SKM-1 treated with dmso at 0.1 percent for 144 hours (cell line): ENCODE data around the gene PSMG4.
"Not testable (repeated sequence)": the region's sequence is repeated elsewhere in the genome, so short reads cannot be mapped to it uniquely, and the experiment has no call there.

Source experiments
- DNase-seq: peaks from one replicate; lab custom pipeline; 2025; ENCODE audit not compliant: unreplicated experiment; lab: John Stamatoyannopoulos, UW

Gene PSMG4

DNA sequence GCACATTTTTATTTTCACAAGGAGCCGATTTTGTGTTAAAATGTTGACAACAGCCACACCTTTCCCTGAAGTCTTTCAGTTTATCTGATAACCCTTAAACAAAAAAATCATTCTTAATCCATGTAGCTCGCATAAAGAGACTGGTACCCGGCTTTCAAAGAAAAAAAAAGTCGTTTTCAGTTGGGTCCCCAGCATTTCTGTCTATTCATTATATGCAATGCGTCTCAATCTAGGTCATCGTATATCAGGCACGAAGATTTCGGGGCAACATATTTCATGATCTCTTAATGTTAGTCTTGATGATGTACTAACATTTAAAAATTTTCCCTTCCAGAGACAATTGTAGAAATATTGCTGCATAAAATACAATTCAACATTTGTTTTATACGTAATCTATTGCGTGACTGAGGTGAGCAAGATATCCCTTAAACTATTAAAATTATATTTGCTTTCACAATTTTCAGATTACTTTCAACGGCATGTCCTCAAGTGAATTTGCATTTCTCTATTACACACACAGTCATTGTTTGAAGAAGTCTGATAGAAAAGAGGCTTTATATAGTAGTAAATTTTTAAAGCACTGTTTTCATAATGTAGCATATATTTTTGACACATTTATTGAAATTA is 28.4 kb upstream of the PSMG4 start:
- no peak for DNase-seq

DNA sequence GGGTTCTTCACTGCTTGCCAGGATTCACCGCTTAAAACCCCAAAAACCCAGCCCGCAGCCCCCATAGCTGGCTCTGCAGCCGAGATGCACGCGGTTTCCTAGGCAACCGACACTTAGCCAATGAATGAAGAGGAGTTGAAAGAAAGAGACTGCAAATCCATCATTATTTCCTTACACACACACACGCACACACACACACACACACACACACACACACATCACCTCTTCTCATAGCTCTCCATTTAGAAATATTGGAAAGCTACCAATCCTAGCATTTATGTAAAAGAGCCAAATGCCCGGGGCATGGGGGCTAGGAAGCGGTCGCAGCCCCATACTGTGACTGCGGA is 27.9 kb upstream of the PSMG4 start:
- no peak for DNase-seq

DNA sequence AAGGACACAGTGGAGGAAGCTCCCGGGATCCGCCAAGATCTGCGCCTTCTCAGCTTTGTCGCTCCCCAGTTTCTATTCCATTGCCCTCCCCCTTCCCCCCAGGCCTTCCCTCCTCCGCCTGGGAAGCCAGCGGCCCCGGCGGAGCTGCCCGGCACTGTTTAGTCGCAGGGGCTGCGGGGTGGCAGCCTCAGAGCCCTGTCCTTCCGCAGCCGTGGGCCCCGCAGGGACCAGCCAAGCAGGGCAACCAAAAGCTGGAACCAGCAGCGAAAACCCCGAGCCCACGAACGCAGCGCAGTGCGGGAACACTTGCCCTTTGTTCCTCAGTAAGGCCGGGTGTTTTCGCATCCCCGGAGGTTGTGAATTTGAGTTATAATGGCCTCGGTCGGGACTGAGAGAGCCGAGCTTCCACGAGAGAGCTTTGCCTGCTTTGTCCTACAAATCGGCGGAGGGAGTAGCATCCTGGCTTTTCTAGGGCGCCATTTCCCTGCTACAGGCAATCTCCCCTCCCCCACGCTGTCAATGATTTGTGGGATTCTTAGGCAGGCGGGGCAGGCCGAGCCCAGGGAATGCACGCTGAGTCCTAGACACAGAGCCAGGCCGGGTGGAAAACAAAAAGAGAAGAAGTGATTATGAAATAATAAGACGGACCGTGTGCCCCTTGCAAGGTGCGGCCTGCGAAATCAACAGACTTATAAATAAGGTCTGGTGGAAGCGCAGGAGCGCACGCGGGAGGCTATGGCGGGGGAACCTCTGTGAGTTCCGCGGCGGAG is 27.3 kb upstream of the PSMG4 start:
- DNase-seq = no peak

DNA sequence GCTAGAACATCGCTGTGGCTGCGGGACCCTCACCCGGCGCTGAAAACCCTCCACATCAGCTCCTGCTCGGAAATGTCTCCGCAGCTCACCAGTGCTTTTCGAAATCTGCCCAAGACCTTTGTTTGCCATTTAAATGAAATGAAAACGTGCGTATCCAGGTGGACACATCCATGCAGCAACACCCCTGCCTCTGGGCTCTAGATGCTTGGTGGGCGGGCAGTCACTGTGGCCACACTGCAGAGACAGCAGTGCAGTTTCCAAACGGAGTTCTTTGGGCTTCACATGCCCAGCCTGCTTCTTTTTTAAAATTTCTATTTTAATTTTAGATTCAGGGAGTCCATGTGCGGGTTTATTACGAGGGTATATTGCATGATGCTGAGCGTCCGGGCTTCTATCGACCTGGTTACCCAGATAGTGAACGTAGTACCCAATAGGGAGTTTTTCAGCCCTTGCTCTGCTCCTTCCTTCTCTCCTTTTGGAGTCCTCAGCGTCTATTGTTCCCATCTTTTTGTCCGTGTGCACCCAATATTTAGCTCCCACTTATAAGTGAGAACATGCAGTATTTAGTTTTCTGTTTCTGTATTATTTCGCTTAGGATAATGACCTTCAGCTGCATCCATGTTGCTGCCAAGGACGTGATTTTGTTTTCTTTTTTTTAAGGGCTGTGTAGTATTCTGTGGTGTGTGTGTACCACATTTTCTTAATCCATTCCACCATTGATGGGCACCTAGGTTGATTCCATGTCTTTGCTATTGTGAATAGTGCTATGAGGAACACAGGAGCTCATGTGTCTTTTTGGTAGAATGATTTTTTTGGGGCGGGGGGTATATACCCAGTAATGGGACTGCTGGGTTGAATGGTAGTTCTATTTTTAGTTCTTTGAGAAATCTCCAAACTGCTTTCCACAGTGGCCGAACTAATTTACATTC is 26.5 kb upstream of the PSMG4 start:
- DNase-seq = no peak

DNA sequence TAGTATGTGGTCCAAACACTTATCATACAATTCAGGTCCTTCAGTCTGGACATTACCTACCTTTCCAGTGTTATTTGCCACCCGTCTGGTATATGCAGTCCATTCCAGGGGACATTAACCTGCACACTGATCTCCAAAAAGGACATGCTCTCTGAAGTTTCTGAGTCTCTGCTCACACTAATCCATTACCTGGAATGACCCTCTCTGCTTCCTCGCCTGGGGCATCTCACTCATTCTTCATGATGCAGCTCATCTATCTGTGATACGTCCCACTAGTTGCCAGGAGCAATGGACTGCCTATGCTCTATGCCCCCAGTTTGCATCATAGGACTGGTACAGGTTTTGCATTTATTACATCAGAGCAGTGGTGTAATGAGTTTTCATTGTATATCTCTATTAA is 25.4 kb upstream of the PSMG4 start:
- no peak for DNase-seq

DNA sequence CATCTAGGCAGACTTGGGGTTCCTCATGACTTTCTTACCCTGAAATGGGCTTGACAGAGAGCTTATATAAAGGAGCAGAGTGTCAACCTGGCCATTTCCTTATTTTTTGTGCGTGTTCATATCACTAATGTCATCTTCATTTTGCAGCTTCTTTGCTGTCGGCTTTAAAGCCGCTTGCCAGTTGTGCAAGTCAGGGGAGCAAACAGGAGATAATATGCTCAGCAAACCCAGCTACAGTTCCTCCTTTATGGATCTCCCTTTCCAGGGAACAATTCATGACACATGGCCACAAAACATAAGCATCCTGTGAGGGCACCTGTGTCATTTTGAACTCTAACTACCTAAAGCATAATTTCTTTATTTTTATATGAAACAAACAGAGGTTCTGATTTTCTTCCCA is 24.8 kb upstream of the PSMG4 start:
- no peak for DNase-seq

DNA sequence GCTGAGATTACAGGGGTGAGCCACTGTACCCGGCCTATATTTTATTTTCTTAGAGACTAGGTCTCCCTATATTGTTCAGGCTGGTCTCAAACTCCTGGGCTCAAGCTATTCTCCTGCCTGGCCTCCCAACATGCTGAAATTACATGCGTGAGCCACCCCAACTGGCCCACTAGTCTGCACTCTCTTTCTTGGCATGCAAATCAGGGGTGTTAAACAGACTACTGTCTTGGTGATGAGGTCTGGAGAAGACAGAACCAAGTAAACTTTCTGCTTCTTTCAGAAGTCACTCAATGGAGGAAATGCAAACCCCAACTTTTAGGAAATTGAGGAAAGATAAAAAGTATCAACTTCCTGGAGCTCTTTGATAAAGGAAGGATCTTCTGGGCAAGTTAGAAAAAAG is 23.3 kb upstream of the PSMG4 start:
- no peak for DNase-seq

DNA sequence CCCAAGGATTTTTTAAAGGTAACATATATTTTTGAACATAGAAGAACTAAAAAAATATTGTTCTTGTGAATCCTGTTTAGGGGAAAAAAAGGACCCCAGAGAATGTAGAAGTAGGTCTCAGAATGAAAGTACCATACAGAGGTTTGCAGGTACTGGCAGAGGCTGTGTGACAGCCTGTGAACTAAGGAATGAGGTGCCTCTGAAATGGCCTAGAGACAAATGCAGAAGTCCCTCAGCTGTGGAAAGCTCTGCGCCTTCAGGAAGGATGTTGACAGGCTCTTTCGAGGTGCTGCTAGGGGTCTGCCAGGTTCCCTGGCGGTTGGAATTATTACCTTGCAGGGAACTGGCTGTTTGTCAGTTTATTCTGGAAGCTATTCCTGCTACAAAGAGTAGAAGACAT is 22.7 kb upstream of the PSMG4 start:
- no peak for DNase-seq

DNA sequence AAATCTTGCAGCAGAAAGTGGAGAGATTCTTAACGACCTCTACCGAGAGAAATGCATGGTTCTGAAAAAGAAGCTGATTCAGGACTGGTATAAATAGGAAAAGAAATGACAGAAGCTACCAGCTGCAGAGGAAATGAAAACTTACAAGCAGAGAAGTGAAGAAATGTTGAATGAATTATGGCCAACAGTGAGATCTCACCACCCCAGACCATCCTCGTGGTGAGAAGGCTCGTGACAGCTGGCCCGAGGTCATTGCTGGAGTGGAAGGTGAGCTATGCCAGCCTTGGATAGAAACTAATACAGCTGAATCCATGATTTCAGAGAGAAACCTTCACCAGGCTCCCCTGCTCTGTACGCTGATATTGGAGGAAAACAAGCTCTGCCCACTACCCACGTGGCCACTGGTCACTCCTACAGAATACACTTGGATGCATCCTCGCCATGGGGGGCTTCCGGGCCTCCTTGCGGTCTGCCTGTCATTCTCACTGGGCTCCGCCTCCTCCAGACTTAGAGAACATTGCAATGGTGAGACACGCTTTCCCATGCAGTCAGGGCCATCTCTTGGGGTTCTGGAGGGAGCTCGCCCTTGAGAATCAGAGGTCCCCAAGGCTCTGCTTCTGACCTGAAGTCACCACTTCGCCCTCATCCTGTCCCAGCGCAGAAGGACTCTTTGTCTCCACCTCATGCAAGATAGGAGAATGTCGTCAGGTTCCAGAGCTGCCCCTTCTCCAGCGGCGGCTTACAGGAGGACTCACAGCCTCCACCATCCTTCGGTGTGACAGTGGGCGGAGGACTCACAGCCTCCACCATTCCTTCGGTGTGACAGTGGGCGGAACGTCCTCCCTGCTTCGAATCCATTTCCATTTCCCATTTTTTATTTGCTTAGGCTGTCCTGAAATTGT is 20.7 kb upstream of the PSMG4 start:
- no peak for DNase-seq

DNA sequence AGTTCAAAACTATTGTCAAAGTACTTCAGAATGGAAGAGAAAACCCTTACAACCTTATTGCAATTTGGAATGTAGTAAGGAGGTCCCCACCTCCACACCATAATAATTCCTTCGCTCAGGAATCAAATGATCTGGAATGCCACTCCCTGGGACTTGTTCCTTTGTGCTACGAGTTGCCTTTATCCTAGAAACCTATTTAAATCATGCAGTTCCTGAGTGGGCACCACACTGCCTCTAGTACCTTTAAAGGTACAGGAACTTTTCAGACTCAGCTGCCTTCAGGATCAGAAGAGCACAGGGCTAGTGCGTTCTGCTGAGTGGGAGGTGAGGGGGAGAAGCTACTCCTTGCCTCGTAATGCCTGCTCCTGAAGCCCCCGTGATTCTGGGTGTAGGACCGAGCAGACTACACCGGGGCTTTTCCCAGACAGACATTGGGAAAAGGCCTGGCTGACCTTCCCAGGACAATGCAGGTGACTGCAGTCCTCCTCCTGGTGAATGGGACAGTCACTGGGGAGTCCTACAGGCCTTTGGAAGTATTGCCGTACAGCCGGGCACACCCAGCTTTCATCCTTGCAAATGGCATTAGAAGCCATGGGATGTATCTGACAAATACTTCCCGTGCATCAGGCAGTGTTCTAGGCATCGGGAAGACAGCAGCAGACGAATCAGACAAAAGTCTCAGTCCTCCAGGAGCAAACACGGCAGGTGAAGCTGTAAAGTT is 19.5 kb upstream of the PSMG4 start:
- no peak for DNase-seq

DNA sequence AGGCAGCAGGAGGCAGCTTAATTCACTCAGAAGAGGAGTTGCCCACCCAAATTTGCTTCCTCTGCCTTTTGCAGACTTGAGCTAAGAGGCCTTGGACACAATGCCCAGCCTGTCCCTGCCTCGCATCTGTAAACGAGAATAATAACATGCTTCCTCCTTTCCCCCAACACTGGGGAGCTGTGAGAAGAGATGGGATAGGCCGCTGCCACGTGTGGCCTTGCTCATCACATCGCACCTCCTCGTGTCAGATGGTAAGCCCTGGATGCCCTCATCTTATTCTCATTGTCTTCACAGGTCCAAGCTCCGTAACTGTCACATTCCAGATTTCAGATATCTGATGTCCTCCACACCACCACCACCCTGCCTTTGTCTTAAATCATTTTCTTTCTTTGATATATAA is 18.2 kb upstream of the PSMG4 start:
- no peak for DNase-seq

DNA sequence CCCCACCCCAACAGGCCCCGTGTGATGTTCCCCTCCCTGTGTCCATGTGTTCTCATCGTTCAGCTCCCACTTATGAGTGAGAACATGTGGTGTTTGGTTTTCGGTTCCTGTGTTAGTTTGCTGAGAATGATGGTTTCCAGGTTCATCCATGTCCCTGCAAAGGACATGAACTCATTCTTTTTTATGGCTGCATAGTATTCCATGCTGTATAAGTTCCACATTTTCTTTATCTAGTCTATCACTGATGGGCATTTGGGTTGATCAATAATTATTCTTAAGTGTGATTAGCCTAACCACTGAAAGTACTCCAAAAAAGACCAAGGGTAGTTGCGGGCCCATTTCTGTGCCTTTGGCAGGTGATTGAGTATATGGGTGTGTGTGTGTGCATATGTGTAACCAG is 17.0 kb upstream of the PSMG4 start:
- DNase-seq = not testable (repeated sequence)

DNA sequence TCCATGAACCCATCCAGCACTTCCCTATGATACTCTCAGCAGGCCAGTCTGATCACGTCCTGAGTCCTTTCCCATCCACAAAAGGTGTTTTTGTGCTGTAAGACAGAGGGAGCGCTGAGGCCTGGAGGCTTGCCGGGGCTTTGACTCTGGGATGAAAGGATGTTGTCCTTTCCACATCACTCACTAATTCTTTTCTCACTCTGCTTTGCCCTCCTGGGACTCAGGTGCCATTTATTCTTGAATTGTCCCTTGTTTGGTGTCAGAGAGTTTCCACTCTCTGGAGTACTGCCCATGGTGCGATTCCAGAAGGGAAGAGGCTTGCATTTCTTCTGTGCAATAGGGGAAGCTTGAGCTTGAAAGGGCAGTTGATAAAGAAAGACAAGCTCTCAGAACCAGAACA is 16.0 kb upstream of the PSMG4 start:
- no peak for DNase-seq

DNA sequence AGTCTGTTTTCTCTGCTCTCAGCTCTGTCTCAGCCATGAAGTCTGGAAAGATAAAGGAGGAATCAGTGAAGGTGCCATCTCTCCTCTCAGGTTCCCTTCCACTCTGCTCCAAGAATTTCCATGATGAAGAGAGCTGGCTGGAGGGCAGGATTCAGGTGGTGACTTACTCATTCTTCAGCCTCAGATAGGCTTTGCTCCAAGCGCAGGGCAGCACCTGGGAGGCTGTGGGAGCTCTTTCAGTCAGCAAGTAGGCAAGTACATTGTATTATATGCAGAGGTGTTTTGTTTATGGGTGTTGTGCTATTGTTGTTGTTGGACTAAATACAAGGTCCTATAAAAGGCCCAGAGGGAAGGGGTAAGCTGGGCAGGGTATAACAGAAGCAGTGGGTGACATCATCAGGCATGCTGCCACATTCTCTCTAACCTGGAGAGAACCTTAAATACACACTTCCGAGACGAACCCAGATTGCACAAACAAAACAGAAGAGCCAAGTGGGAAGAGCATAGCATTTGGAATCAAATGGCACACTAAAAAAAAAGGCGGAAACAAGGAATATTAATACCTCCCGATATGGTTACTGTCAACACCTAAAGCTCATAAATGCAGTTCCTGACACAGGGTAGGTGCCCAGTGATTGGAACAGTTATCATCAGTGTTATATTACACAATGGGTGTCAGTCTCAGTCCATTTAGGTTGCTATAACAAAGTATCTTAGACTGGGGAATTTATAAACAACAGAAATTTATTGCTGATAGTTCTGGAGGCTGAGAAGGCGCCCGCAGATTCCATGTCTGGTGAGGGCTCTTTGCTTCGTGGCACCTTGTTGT is 14.5 kb upstream of the PSMG4 start:
- no peak for DNase-seq

DNA sequence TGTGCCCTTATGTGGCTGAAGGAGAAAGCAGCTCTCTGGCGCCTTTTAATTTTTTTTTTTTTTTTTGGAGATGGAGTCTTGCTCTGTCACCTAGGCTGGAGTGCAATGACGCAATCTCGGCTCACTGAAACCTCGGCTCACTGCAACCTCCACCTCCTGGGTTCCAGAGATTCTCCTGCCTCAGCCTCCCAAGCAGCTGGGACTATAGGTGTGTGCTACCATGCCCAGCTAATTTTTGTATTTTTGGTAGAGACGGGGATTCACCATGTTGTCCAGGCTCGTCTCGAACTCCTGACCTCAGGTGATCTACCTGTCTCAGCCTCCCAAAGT is 13.9 kb upstream of the PSMG4 start:
- not testable (repeated sequence) for DNase-seq

DNA sequence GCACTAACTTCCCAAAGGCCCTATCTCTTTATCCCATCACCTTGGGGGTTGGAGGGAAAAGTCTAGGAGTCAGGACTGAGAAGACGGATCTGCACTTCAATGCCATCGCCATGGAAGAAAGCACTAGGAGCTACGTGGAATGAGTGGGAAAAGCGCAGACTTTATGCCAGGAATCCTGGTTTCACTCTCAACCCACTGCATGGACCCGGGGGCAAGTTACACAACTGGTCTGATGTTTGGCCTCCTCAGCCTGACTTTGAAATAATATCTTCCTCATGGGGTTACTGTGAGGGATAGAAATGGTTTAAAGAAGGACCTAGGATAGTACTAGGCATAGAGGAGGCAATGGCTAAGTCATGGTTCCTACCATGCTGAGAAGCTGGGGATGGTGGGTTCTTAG is 13.5 kb upstream of the PSMG4 start:
- DNase-seq = no peak

DNA sequence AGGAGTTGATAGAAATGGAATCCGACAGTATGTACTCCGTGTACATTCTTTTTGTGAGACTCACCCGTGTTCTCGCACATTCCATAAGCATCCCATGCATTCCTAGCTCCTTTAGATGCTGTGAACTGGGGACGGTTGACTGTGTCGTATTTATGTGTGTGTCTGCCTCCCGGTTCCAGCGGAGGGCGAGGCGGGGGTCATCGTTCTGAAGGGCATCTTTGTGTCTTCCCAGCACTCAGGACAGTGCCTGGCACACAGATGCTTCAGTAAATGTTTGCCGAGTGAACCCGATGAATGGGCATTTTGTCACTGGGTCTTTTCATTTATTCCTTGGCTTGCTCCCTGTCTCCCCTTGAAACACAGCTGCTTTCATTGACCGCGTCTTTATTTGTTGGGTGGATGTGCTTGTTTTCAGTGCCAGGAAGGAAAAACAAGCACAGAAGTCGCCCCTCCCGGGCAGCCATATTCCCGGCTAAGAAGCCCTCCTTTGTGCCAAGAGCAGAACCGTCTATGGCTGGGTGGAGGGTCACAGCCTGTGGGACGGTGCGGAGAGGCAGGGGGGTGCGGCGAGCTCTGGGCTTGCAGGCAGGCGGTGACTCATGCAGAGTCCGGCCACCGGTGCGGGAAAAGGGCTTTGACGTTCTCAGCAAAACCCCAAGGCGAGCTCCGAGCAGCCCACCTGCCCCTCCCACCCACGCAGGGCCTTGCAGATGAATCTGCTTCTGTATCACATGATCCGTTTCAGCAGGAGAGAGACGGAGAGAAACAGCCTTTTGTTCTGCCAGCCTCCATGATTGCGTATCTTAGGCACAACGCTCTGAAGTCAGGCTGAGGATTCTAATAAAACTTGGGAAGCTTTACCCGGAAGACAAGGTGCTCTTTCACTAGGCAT is 11.2 kb upstream of the PSMG4 start:
- no peak for DNase-seq

DNA sequence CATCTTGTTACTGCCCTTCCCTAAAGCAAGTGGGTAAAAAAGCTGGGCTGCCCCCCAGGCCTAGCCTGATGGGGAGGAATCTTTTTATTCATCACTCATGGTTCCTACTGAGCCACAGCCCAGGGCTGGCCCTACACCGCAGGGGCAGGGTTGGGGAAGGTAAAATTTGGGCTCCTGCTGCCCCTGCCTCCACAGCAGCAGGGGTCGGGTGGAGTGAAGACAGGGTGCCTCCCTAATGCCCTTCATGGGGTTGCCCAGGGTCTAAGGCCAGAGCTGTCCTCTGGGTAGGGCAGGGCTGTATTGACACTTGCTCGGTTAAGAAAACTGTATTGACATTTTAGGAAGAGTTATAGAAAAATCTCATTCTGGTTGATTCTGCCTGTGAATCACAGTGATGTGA is 8.9 kb upstream of the PSMG4 start:
- no peak for DNase-seq

DNA sequence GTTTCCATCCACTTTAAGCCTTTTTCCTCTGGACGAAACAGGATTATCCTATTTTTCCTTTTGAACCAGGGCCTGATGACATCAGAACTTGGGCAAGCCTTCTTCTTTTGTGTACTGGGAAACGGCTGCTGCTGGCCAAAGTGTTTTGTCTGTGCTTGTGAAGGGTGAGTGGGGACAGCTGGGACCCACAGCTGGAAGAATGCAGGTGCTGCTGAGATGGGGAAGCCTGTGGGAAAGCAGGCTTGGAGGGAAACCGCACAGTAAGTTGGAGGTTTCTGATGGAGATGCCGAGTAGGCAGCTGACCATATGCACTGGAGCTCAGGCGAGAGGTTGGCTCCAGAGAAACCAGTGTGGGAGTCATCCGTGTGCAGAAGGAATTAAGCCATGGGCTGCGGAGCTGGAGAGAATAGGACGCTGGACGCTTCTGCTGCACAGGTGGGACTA is 8.5 kb upstream of the PSMG4 start:
- no peak for DNase-seq
